ENCODE data around the gene CDH4. TPM values are rescaled to one million over a fixed set of nuclear protein-coding genes. Genes with fewer than 3 reads are reported as not detected.

Gene CDH4
- total and polyA plus RNA-seq, 8 donors = under 0.01 to 2.2 (median 0.11) TPM; not detected in 2

- no peak for DNase-seq
Observed at GRCh38 chr20:61688411-61688810, 436.4 kb downstream of the CDH4 start.

GRCh38 chr20:61690150-61690549, 438.1 kb downstream of the CDH4 start:
- Histone ChIP-seq H3K27me3 (peaks cover 0 to 69% (median 0%) of the 10 kb centered on the region in 3 donors), H3K4me1 (no peaks in the 10 kb centered on the region), H3K9me3 (no peaks in the 10 kb centered on the region), H3K4me3 (no peak overlapping the region), H3K36me3 (no peaks in the 10 kb centered on the region), H3K27ac (no peak overlapping the region)
- 82 to 89% (median 87%) methylated on average over 3 to 7 of the region's 7 CpGs for WGBS, 5 donors
- no peak for DNase-seq
- intact Hi-C loops (cut with DNase I; ENCODE audit: low total_unique reads) = no loop called here
- TF ChIP-seq CTCF (IDR thresholded peaks at IDR 0.05) (no peak), POLR2A (IDR thresholded peaks at IDR 0.05) (no peak), POLR2AphosphoS5 (IDR thresholded peaks at IDR 0.05) (no peak), EP300 (IDR thresholded peaks at IDR 0.05) (no peak)

More at GRCh38 chr20:61688411-61688810, 436.4 kb downstream of the CDH4 start:
- WGBS, 5 donors = 81 to 88% (median 83%) methylated on average over 13 of the region's 13 CpGs
- Histone ChIP-seq H3K9me3 (no peaks in the 10 kb centered on the region), H3K4me1 (no peaks in the 10 kb centered on the region), H3K4me3 (no peak overlapping the region), H3K27me3 (peaks cover 0 to 74% (median 0%) of the 10 kb centered on the region in 3 donors), H3K36me3 (no peaks in the 10 kb centered on the region), H3K27ac (no peak overlapping the region)
- intact Hi-C loops (cut with DNase I; ENCODE audit: low total_unique reads) = no loop called here
- TF ChIP-seq EP300 (IDR thresholded peaks at IDR 0.05) (no peak), POLR2A (IDR thresholded peaks at IDR 0.05) (no peak), POLR2AphosphoS5 (IDR thresholded peaks at IDR 0.05) (no peak), CTCF (IDR thresholded peaks at IDR 0.05) (no peak)

GRCh38 chr20:61690993-61691838, 439.2 kb downstream of the CDH4 start:
- H3K36me3 ChIP-seq = no peaks in the 10 kb centered on the region
- WGBS, 5 donors = 74 to 79% (median 77%) methylated on average over 14 to 16 of the region's 16 CpGs
- no peaks in the 10 kb centered on the region for H3K9me3 ChIP-seq
- no peak overlapping the region for H3K27ac ChIP-seq
- peaks cover 0 to 69% (median 0%) of the 10 kb centered on the region in 3 donors for H3K27me3 ChIP-seq
- H3K4me3 ChIP-seq = no peak overlapping the region
- no peak for DNase-seq
- no peaks in the 10 kb centered on the region for H3K4me1 ChIP-seq
- TF ChIP-seq EP300 (IDR thresholded peaks at IDR 0.05) (no peak), POLR2AphosphoS5 (IDR thresholded peaks at IDR 0.05) (no peak), POLR2A (IDR thresholded peaks at IDR 0.05) (no peak), CTCF (IDR thresholded peaks at IDR 0.05) (no peak)
- intact Hi-C loops (cut with DNase I; ENCODE audit: low total_unique reads) = no loop called here

- H3K27ac ChIP-seq = no peak overlapping the region
- H3K4me1 ChIP-seq = no peaks in the 10 kb centered on the region
- H3K9me3 ChIP-seq = no peaks in the 10 kb centered on the region
- intact Hi-C loops (cut with DNase I; ENCODE audit: low total_unique reads) = no loop called here
- 76 to 95% (median 92%) methylated on average over 1 of the region's 1 CpG for WGBS, 5 donors
- H3K36me3 ChIP-seq = no peaks in the 10 kb centered on the region
- peaks cover 0 to 77% (median 0%) of the 10 kb centered on the region in 3 donors for H3K27me3 ChIP-seq
- no peak overlapping the region for H3K4me3 ChIP-seq
- DNase-seq = no peak
- TF ChIP-seq EP300 (IDR thresholded peaks at IDR 0.05) (no peak), POLR2A (IDR thresholded peaks at IDR 0.05) (no peak), CTCF (IDR thresholded peaks at IDR 0.05) (no peak), POLR2AphosphoS5 (IDR thresholded peaks at IDR 0.05) (no peak)
Observed at GRCh38 chr20:61691978-61692377, 439.9 kb downstream of the CDH4 start.
